MV-4-11 (cell line): ENCODE results near the gene PDE4B.
"Not testable (repeated sequence)": the region's sequence is repeated elsewhere in the genome, so short reads cannot be mapped to it uniquely, and the experiment has no call there.

ENCODE experiments used
- DNase-seq: peaks from one replicate; lab custom pipeline; 2025; lab: John Stamatoyannopoulos, UW

Gene PDE4B

DNA sequence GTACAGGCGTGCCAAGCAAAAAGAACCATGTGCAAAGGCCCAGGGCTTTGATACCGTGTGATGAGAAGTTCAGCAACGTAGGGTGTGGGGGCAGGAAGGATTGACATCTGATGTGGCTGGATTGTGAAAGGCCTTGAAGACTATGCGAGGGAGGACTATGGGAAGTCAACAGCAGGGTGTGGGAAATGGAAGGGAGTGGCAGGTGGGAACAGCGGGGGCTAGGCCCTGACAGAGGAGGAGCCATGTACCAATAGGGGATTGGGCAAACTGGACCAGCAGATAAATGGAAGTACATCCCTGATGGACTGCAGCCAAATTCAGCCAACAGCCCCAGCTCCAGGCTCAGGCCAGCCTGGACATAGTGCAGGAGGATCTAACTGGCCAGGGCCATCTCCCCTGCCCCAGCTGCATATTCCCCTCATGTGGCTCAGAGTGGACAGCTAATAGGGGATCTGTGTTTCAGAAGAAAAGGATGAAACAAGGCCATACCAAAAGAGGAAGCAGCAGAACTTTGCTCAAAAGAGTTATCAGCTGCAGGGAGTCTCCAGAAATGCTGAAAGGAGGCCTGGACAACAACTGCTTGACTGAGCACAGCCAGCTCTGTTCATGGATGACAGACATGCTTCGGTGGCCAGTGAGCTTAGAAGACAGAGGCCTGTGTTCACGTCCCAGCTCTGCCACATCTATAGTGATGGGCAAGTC, 601.0 kb downstream of the PDE4B start:
- DNase-seq, result peak; percentile 92

DNA sequence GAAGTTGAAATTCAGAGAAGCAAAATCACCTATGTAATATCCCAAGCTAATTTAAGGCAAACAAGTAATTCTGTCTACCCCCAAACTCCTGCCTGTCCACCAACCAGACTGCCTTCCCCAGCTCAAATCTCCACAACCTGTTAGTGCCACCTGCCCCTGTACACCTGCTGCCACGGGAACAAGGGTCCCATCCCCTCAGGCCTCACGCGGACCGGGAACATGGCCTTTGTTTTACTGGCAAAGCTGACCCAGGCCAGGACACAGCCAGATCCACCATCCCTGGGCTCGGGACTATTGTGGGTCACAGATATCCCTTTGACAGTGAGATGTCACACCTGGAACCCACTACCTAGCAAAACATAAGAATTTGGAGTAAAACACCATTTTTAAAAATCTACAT, 601.9 kb downstream of the PDE4B start:
- no peak for DNase-seq

DNA sequence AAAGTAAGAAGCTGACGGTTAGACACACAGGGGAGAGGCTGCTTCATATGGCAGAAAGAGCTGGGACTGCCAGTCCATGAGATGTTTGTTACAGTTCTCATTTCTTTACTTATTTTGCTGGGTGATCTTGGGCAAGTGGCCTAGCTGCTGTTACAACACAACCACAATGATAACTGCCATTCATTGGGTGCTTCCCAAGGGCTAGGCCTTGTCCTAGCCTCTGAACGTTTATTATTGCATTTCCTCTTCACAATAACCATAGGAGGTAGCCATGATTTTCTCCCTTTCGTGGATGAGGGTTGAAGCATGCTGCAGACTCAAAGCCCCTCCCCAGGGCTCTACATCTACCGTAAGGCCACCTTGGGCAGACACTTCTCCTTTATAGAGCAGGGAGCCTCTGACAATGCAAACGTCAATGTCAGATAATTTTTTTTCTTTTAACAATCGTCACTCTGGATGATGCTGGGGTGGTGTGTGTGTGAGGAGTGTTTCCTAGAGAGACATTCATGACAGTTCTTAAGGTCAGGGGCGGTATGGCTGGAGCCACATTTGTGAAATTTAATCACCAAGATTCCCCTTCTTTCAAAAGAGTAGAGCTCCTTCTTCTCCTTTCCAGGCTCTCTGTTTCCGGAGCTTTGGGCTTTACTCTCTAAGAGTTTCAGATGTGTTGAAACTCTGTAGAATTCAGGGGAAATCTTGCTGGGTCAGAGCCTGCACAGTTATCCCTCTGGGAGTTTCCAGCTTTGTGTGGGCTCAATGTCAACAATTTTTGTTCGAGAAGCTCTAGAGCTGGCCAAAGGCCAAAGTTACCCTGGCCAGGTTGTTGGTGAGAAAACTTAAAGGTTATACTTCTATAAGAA, 602.7 kb downstream of the PDE4B start:
- DNase-seq, result peak; percentile 96

DNA sequence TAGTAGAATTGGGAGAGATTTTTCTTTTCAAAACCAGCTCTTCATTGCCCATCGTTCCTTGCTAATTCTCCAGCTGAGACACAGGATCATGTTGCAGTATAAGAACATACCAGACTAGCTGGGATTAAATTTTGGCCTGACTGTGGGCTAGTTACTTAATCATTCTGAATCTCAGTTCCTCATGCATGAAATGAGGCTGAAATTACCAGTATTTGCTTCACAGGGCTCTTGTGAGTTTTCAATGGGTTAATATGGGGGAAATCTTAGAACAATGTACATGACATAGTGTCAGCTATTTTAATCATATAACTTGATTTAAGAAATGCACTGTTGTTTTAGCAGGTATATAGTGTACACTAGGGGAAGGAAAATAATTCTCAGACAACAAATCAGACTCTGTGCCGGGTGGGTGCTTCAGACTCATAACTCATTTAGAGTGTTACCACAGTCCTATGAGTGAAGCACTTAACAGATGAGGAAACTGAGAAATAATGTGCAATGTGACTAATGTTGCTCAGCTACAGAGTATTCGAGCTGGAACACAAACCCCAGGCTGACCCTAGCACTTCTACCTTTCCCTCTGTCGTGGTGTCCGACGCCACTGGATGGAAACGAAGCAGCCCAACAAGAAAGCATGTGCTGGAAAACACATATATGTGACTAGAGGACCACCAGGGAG, 603.7 kb downstream of the PDE4B start:
- DNase-seq, result peak; percentile 96

DNA sequence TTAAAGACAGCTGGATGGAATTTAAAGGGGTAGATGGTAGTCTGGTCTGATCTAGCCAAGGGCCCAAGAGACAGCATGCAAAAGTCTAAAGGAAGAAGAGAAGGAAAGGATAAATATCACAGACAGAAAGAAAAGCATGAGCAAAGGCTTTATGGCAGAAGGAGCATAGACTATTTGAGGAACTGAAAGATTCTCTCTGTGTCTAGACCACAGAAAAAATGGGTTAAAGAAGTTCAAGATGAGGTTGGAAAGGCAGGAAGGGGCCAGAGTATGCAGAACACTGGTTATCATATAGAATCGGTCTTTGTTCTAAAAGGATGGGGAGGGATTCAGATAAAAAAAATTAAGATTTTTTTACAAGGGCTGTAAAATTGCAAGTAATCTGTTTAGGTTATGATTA, 604.5 kb downstream of the PDE4B start:
- peak; percentile 95 for DNase-seq

DNA sequence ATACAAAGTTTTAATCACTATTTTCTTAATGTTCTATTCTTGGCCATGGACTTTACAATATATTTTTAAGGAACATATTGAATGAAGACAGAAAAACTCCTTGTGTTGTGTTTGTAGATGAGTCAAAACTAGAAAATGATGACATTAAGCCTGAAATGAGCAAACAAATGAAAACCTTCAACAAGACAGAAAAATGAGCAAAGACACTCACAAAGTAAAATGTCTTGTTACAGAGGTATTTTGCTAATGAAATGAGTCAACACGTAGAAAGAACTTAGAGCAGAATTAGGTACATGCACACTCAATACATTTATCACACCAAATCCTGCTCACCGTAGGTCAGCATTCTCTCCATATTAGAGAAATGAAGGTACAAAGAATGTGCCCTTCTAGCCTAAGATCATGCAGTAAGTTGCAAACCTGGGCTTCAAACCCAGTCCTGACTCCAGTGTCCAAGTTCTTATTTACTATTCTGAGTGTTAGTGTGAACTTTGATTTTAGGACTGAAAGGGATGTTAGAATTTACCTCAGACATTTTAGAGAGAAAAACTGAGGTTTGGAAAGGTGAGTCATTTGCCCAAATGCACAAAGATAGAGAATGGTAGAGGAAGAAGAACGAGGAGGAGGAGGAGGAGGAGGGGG, 607.3 kb downstream of the PDE4B start:
- no peak for DNase-seq

DNA sequence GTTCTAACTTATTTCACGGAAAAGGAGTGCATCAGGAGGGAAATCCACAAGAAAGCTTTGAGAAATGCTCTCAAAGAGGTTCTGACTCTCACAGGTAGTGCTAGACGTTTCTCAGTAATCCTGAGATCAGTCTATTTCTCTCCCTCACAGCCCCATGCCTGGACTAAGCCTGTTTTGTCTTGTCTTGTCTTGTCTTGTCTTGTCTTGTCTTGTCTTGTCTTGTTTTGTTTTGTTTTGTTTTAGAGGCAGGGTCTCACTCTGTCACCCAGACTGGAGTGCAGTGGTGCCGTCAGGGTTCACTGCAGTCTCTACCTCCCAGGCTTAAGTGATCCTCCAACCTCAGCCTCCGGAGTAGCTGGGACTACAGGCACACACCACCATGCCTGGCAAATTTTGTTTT, 608.0 kb downstream of the PDE4B start:
- no peak for DNase-seq

DNA sequence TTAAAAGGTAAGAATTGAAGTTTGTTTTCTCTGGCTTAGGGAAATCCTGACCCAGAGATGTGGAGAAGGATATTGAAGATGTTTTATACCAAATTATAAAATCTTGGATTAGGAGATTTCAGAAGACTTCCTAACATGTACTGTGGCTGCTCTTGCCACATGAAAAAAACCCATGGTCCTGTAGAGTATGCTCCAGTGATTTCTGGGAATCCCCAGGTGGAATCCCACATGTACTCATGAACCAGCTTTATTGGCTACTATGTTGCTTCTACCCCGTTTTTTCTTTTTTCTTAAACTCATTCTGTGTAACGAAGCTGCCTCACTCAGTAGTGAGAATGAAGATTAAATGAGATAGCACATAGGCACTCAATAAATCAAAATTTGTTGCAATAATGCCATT, 608.5 kb downstream of the PDE4B start:
- no peak for DNase-seq

DNA sequence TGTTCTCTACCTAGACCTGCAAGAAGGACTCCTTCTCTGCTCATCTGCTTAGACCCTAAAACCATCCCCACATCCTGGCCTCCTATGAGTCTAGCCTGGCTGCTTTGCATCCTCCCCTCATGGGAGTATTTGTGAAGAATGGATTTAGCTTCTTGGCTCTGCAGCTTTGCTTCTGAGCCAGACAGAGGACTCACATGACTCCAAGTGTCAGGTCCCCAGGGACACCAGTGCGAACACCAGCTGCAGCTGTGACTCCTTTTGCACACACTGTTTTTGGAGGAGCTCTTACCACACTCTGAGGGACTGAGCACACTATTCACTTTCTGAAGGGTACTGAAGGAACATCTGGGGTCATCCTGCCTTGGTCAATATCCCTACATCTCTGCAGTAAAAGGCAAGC, 609.5 kb downstream of the PDE4B start:
- peak; percentile 66 for DNase-seq

DNA sequence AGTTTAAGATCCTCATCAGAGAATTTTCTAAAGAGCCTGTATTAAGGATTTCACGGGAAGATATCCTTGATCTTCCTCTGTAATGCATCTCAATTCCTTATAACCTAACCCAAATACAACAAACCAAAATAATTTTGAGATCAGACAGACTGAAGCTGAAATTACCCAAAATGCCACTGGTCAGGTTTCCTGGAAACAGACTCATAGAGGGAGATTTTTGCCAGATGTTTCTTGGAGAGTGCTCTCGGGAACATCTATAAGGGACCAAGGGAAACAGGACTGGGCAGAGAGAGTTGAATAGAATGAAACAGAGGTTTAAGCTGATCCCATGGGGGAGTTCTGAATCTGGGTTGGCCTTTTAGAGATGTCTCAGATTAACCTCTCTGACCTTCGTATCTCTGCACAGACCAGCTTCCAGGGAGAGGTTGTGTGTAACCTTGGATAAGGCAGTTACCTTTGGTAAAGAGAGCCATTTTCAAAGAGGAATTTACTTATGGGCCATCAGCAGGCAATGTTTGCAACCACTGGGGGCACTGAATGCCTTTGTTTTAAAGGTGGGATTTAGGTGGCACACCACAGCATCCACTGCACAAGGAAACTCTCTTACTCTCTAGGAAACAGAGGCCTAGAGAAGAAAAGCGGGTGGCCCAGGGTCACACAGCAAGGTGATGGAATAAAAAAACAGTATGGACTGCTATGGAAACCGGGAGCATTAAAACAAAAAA, 610.5 kb downstream of the PDE4B start:
- no peak for DNase-seq

DNA sequence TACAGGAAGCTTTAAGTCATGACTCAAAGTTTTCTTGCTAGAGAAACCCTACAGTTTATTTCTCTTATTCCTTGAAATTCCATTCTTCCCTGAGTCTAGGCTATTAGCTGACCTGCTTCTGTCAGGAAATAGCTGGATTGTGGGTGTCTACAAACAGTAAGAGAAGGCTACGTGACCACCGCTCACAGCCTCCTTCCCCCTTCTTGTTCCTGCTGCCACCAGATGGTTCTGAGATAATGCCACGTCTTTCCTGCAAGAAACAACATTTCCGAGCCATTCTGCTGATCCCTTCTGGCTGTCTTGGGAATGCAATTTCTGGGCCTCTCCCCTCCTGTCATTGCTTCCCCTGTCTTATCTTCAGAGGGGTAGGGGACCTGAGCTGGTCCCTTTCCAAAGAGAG, 612.4 kb downstream of the PDE4B start:
- no peak for DNase-seq

DNA sequence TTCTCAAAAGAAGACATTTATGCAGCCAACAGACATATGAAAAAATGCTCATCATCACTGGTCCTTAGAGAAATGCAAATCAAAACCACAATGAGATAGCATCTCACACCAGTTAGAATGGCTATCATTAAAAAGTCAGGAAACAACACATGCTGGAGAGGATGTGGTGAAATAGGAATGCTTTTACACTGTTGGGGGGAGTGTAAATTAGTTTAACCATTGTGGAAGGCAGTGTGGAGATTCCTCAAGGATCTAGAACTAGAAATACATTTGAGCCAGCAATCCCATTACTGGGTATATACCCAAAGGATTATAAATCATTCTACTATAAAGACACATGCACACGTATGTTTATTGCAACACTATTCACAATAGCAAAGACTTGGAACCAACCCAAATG, 618.8 kb downstream of the PDE4B start:
- DNase-seq, result not testable (repeated sequence)

DNA sequence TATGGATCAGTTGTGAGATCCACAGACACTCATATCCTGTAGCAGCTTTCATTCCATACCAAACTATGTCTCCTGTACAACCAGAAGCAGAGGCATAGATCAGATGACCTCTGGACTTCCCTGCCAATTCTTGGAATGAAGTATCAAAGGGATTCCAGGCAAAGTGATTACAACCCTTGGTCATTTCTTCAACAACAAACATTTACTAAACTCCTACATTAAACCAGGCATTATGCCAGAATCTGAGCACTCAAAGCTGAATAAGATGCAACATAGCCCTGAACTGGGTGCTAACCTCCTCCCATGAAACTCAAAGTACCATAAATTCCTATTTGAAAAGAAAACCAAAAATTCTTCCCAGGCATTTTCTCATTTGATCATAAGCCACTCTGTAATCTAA, 620.0 kb downstream of the PDE4B start:
- DNase-seq, result no peak

DNA sequence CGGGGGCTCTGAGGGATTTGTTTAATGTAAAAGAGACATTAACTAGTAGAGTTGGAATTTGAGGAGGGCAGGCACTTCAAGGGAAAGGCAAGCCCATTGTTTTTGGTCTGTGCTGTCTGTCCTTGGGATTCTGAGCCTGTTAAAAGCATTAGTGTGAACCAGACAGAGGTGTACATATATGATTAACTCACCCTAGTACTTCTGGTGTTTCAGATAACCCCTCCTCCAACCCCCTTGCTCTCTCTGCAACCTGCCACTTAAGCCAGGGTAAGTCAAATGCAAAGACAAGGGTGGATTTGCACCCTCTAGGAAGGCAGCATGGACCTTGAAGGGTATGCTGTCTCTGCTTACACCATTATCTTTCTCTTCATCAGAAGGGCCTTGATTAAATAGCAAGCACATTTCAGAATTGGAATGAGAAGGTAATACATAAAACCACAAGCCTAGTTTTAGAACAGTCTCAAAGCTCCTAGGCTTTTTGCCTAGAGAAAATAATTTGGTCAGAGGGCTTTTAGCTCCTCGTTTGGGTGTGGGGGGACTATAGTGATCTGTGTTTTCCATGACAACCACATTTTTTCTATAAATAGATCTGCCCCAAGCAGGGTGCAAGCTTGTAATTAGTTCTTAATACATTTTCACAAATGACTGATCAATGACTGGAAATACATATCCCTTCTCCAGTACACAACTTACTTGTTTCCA, 620.6 kb downstream of the PDE4B start:
- DNase-seq, result no peak

DNA sequence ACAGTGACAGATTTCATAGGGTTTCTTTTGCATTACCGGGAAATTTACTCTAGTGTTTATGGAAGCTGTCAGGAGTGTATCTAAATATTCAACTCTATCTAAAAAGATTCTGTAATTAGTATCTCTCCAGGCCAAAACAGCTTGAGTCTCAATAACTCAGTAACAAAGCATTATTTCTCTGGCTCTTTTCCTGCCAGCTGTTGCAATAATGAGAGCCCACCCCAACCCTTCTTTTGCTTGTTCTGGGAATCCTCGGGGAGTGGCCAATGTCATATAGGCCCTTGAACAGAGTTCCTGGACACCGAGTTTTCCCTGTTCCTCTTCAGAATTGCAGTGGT, 621.1 kb downstream of the PDE4B start:
- no peak for DNase-seq

DNA sequence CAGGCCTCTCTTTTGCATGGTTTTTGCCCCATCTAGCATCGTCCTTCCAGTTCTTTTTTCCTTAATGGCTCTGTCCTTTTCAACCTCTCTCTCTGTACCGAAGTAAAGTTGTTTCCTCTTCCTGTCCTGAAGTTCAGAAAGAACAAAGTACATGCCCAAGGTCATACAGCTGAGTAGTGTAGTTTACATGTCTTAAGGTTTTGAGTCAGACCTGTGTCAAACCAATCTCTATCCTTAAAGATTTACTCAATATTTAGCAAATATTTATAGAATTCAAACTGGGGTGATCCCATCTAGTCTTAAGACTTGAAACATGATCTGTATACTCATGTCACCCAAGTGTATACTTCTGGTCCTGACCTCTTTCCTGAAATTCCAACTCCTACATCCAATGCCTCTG, 622.6 kb downstream of the PDE4B start:
- DNase-seq, result peak; percentile 19

DNA sequence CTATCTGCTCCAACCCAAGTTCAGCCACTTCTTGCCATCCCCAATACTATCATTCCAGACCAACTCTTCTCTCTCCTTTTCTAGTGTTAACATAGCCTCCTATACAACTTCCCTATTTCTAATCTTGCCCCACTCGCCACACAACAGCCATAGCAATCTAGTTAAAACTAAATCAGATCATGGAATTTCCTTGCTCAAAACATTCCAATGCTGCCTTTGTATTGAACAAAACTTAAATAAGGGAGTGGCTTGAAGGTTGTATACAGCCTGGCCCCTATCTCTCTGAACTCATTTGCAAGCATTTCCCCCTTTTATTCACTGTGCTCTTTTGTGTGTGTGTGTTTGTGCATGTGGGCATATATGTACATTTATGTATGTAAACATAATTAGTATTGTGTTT, 623.2 kb downstream of the PDE4B start:
- peak; percentile 78 for DNase-seq

DNA sequence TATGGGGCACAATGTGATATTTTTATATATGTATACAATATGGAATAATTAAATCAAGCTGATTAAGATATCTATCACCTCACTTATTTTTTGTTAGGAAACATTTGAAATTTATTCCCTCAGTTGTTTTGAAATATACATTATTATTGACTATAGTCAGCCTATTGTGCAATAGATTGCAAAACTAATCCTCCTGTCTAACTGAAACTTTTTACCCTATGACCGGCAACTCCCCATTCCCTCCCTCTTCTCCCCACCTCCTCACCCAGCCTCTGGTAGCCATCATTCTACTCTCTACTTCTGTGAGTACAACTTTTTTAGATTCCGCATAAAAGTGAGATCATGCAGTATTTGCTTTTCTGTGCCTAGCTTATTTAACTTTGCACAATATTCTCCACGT, 623.6 kb downstream of the PDE4B start:
- DNase-seq, result peak; percentile 91

DNA sequence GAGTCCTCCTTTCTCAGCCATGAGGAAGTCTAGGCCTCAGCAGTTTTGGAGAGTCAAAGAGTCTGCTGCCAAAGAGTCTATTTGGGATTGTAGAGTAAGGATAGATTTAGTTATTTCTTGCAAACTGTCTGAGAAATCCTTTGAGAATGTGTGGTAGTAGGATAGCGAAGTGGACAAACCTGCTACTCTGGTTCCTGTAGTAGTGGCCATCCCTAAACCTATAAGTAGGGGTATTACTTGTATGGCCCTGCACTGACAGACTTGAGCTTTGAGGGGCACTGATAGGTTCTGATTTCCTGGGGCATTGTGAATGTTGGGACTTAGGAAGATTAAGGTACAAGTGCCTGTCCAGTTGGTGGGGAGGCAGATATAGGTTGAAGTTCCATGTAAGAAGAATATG, 625.3 kb downstream of the PDE4B start:
- no peak for DNase-seq

DNA sequence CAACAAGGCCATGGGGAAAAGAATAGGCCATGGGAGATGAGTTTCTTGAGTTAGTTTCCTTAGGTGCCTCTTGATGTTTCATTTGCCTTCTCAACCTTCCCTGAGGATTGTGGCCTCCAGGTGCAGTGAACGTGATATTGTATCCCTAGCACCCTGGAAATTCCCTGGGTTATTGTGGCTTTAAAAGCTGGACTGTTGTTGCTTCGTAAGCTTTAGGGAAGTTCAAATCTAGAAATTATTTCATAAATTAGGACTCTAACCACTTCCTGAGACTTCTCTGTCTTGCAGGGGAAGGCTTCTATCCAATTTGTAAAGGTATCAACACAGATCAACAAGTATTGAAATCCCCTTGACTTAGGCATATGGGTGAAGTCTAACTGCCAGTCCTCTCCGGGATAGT, 627.5 kb downstream of the PDE4B start:
- peak; percentile 56 for DNase-seq

DNA sequence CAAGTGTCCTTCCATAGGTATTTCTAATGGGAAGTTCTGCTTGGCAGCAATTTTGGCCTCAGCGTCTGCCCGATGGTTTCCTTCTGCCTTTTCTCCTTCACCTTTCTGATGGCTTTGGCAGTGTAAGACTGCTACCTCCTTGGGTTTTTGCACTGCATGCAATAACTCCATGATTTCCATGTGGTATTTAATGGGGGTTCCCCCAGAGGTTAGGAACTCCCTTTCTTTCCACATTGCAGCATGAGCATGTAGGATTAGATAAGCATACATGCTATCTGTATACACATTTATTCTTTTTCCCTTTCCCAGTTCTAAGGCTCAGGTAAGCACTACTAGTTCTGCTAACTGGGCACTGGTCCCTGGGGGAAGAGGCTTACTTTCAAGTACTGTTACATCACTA, 628.2 kb downstream of the PDE4B start:
- not testable (repeated sequence) for DNase-seq
